Measurements from ENCODE around the gene DSP. TPM values are rescaled to one million over a fixed set of nuclear protein-coding genes. Genes with fewer than 3 reads are reported as not detected.

Gene DSP
- total RNA-seq, 1 experiment from 2014 or later = 76.1 TPM

GRCh38 chr6:7558781-7559180 lies 17.3 kb downstream of the DSP start:
- no peaks in the 10 kb centered on the region for H3K4me1 Mint-ChIP-seq
- H3K36me3 Mint-ChIP-seq = peaks cover 57% of the 10 kb centered on the region
- no peaks in the 10 kb centered on the region for H3K27me3 Mint-ChIP-seq (ENCODE audit: low read depth)
- POLR2A ChIA-PET = no interaction called here
- CTCF ChIA-PET = no interaction called here
- DNase-seq (ENCODE audit: low spot score) = no peak
- no peak for TF ChIP-seq ZNF138 (CRISPR knock-in tag; conservative IDR thresholded peaks at IDR 0.05)
- no peak for TF ChIP-seq GABPB1 (CRISPR knock-in tag; IDR thresholded peaks at IDR 0.05)
- no peak for TF ChIP-seq FOXP1 (CRISPR knock-in tag; IDR thresholded peaks at IDR 0.05; ENCODE audit: borderline replicate concordance)
- TF ChIP-seq CBFB (CRISPR knock-in tag; IDR thresholded peaks at IDR 0.05; ENCODE audit: low read depth) = no peak
- TF ChIP-seq FOXJ3 (CRISPR knock-in tag; IDR thresholded peaks at IDR 0.05; ENCODE audit: borderline replicate concordance) = no peak
- TF ChIP-seq OVOL2 (CRISPR knock-in tag; IDR thresholded peaks at IDR 0.05; ENCODE audit: borderline replicate concordance) = no peak
- no peak for TF ChIP-seq ATF1 (CRISPR knock-in tag; IDR thresholded peaks at IDR 0.05)
- TF ChIP-seq NFE2L1 (CRISPR knock-in tag; IDR thresholded peaks at IDR 0.05) = no peak
- TF ChIP-seq ZBTB21 (CRISPR knock-in tag; IDR thresholded peaks at IDR 0.05; ENCODE audit: borderline replicate concordance) = no peak
- TF ChIP-seq PREB (CRISPR knock-in tag; IDR thresholded peaks at IDR 0.05; ENCODE audit: borderline replicate concordance) = no peak
- TF ChIP-seq STAT6 (CRISPR knock-in tag; conservative IDR thresholded peaks at IDR 0.05; ENCODE audit: low read depth) = no peak
- H3K4me3 Mint-ChIP-seq = no peak overlapping the region
- no peaks in the 10 kb centered on the region for H3K9me3 Mint-ChIP-seq
- no peak overlapping the region for H3K27ac Mint-ChIP-seq
- ATAC-seq = no peak

GRCh38 chr6:7559196-7559595 lies 17.7 kb downstream of the DSP start:
- POLR2A ChIA-PET = no interaction called here
- Mint-ChIP-seq H3K9me3 (no peaks in the 10 kb centered on the region), H3K4me3 (no peak overlapping the region), H3K36me3 (peaks cover 61% of the 10 kb centered on the region), H3K27ac (no peak overlapping the region), H3K4me1 (no peaks in the 10 kb centered on the region), H3K27me3 (ENCODE audit: low read depth) (no peaks in the 10 kb centered on the region)
- no peak for TF ChIP-seq JAZF1 (CRISPR knock-in tag; IDR thresholded peaks at IDR 0.05)
- no peak for TF ChIP-seq MXD4 (CRISPR knock-in tag; IDR thresholded peaks at IDR 0.05; ENCODE audit: borderline replicate concordance)
- DNase-seq (ENCODE audit: low spot score) (no peak), ATAC-seq (no peak)
- CTCF ChIA-PET = no interaction called here

- CTCF ChIA-PET = no interaction called here
- no peak overlapping the region for H3K27ac Mint-ChIP-seq
- no peaks in the 10 kb centered on the region for H3K9me3 Mint-ChIP-seq
- TF ChIP-seq NR3C1 (CRISPR knock-in tag; conservative IDR thresholded peaks at IDR 0.05; ENCODE audit: low read depth) (no peak), ZNF425 (CRISPR knock-in tag; conservative IDR thresholded peaks at IDR 0.05) (no peak), ZBTB21 (CRISPR knock-in tag; IDR thresholded peaks at IDR 0.05; ENCODE audit: borderline replicate concordance) (no peak), ERG (CRISPR knock-in tag; IDR thresholded peaks at IDR 0.05) (no peak), USF1 (CRISPR knock-in tag; IDR thresholded peaks at IDR 0.05) (no peak), ATF3 (CRISPR knock-in tag; conservative IDR thresholded peaks at IDR 0.05) (no peak), ZBTB43 (CRISPR knock-in tag; IDR thresholded peaks at IDR 0.05) (no peak)
- H3K4me3 Mint-ChIP-seq = no peak overlapping the region
- peaks cover 63% of the 10 kb centered on the region for H3K36me3 Mint-ChIP-seq
- H3K4me1 Mint-ChIP-seq = no peaks in the 10 kb centered on the region
- no peak for ATAC-seq
- no peaks in the 10 kb centered on the region for H3K27me3 Mint-ChIP-seq (ENCODE audit: low read depth)
- DNase-seq (ENCODE audit: low spot score) = no peak
- POLR2A ChIA-PET = no interaction called here
These were observed 18.3 kb downstream of the DSP start for GRCh38 chr6:7559651-7560385.
